ENCODE results near the gene PTCRA.

The PTCRA gene

GRCh38 chr6:42974919-42975505 is 59.2 kb downstream of the PTCRA start:
- no peak for DNase-seq
